ENCODE measurements around the gene SMAD6.
"Not testable (repeated sequence)": the region's sequence is repeated elsewhere in the genome, so short reads cannot be mapped to it uniquely, and the experiment has no call there.

Gene SMAD6

DNA sequence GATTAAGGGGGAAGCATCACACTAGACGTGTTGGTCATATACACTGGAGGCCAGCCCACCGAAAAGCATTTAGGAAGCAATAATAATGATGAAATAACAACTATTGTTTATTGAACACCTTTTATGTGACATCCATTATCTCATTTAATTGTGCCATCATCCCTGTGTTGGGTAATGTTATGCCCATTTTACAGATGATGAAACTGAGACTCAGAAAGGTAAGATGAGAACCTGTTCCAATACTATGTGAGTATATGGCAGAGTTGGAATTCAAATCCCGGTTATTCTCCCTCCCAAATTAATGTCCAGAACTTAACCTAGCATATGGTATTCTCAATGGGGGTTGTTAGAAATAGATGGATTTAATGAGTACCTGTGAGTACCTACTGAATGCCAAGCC is 99.2 kb downstream of the SMAD6 start:
- no peak for FAIRE-seq

DNA sequence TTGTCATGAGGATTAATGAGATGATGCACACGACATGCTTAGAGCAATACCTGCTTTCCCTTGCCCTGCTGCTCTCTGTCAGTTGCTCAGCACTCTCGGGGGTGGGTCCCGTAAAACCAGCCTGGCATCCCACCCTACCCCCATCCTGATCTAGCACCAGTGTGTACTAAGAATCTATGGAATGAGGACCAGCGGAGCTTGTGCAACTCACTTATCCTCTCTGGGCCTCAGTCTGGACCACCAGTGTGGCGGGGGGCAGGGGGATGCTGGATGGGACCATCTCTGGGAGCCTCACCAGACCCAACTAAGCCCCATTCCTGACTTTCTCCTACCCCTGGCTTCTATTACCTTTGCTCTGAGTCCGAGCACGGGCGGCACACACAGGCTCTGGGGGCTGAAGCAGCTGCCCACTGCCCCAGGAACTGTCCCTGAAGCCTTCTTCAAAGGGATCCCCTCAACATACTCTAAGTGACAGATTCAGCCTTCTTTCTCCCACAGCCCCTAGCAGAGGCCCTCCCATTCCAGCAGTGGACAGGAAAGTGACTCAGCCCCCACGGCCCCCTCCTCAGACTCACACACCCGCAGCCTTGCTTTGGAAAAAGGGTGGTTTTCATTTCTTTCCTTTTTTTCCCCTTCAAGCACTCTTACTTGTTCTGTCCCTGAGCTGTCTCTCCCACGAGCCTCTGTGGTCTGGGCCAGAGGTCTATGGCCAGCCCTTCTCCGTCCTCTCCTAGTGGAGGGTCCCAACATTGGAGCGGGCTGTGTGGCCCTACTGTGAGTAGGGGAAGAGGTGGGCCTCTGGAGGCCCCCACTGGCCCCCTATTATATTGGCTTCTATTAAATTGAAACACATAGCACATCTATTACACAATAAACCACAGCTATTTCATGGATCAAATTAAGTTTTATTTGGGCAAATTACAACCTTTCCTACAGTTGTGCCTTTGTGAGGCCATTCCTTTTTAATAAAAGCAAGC is 100.3 kb downstream of the SMAD6 start:
- peak; percentile 6 for FAIRE-seq

DNA sequence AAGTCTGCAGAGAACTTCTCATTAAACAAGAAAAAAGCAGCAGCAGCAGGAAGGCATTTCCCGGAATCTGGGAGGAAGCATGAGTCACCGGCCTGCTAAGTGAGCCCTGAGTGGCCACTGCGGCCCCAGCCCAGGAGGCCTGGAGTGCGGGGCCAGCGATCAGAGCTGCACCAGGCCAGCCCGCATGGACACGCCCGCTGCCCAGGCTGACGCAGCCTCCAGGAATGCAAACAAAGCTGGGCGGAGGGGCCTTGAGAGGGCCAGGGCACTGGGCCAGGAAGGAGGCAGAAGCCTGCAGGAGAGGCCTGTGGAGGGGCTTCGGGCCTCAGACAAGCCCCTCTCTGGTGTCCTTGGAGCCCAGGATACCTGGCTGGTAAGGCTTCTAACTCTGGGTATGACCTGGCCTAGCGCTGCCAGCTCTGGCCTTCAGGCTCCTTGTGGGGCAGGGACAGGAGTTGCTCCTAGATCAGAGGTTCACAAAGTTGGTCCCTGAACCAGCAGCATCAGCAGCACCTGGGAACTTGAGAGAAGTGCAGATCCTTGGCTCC is 101.2 kb downstream of the SMAD6 start:
- peak; percentile 89 for FAIRE-seq

DNA sequence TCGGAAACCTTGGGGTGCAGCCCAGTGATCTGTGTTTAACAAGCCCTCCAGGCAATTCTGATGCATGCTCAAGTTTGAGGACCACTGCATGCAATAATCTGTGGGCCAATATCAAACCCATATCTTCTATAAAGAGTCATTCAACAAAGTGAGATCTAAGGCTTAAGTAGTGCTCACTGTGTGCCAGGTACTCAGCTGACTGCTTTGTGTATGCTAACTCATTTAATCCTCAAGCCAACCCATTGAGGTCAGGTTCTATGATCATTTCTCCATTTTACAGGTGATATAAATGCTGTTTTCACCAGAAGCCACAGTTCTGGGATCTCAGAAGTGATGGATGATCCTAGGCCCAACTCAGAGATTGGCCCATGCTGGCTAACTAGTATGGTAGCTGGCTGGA is 101.7 kb downstream of the SMAD6 start:
- no peak for FAIRE-seq

DNA sequence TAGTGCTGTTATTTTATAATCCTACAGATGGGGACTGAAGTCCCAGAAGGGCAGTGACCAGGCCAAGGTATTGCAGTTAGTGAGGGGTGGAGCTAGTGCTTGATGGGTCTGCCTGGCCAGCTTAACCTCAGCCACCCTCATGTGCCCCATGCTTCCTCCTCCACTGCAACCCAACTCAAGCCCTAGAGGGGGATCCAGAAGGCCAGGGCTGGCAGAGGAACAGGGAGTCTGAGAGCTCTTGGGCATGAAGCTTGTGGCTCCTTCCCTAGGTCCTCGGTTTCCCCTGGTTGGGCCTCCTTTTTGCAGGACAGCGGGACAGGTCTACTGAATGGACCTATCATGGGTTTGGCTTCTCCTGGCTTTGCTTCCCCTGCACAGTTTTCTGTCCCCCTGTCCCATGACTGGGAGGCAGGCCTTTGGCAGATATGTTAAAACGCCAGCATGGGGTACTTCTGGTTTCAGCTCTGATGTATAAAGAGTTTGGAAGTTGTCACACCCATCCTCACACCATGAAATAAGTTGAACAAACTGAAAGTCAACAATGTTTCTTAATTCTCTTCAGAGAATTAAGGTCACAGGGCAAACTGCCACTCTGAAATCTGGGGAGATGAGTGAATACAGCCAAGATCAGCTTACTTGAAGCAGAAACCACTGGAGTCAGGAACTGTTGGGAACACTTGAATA is 103.3 kb downstream of the SMAD6 start:
- FAIRE-seq, result no peak

DNA sequence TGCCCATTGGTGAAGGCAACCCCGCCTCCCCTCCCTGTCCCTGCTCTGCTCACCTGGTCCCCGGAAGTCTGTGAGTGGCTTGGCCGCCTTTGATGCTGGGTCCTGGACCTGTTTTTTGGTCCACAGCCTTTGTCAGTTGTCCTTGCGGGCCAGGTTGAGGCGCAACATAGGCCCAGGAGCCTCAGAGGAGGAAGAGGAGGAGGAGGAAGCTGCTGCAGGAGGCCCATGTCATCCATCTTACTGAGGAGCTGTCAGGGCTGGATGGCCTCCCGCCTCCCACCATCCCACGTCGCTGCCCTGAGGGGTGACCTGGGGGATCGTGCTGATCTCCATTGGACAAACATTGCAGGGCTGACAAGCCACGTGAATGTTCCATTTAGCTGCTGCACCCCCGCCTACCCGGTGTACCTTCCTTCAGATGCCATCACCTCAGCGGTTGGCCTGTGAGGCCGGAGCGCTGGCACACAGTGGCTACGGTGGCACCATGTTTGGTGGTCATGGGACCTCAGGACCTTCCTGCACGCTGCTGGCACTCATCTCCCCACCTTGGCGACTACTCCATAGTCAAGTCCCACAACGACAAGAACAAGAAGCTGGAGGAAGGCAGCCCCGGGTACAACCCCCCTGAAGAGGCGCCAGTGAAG is 106.3 kb downstream of the SMAD6 start:
- no peak for FAIRE-seq

DNA sequence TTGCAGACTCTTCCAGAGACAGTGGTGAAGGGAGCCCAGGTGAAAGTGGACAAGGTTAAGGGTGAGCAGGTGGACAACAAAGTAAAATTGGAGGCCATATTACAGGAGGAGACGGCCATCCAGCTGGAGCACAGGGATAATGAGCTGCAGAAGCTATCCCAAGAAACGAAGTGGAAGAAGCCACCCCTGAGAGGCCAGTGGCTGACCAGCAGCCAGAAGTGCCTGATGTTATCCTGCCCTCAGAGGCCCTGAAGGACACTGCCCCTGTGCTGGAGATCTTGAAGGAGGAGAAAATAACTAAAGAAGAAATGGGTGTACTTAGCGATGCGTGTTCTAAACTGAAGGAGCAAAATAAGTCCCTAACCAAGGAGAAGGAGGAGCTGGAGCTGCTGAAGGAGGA is 107.6 kb downstream of the SMAD6 start:
- no peak for FAIRE-seq

DNA sequence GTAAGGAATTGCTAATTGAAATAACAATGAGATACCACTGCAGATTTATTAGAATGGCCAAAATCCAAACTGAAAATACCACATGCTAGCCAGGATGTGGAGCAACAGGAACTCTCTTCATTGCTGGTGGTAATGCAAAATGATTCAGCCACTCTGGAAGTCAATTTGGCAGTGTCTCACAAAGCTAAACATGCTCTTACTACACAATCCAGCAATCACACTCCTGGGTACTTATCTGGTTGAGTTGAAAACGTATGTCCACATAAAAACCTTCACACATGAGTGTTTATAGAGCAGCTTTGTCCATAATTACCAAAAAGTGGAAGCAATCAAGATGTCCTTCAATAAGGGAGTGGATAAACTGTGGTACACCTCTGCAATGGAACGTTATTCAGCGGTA is 113.3 kb downstream of the SMAD6 start:
- no peak for FAIRE-seq

DNA sequence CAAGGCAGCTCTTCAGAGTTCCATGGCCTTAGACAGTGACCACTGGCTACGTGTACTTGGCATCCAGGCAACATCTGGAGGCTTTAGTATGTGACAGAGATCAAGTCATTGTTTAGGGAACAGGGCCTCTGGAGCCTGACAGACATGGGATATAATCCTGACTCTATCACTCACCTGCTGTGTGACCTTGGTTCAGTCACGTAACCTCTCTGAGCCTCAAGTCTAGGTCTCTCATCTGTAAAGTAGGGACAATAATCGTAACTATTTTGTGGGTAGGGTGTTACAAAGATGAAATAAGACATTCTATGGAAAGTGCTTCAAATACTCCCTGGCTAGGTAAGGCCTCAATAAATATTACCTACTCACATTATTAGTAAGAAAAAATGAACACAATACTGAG is 114.2 kb downstream of the SMAD6 start:
- no peak for FAIRE-seq

DNA sequence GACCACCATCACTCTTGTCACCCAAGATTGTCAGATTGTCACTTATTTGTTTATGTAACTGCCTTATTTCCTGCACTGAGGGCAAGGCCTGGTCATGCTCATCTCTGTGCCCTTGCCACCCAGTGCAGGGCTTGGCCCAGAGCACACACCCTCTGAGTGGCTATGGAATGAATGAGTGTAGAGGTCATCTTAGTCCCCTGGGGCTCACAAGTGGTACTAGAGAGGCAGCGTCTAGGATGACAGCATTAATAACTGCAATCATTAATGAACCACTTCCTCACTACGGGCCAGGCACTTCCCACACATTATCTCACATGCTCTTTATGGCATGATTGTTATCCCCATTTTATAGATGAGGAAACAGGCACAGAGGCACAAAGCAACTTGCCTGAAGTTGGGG is 117.0 kb downstream of the SMAD6 start:
- FAIRE-seq, result no peak

DNA sequence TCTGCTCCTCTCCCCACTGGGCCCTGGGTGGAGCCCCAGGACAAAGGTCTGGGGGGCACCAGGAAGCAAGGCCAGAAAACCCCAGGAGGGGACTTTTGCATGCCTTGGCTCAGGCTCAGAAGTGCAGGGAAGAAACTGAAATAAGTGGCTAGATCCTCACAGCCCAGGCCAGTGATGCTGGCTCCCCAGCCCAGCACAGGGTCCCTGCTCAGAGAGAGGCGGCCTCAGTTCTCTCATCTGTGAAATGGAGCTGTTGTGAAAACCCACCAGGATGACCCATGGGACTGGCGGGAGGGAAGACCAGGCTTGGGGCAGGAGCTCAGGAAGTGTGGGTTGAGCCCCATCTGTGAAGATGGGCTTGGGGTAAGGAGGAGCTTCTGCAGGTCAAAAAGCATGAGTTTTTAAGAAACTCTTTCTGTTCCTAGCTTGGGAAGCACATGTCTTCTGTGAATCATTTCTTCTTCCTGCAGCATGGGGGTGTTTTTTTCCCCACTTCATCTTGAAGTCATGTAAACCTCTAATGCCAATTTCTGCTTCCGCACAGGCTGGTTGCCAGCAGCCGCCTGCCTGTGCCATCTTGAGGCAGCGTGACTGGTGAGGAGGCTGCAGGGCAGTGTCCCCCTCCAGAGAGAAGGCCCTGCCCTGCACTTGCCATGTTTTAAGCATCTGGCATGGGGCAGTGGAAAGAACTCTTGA is 118.6 kb downstream of the SMAD6 start:
- FAIRE-seq, result no peak

DNA sequence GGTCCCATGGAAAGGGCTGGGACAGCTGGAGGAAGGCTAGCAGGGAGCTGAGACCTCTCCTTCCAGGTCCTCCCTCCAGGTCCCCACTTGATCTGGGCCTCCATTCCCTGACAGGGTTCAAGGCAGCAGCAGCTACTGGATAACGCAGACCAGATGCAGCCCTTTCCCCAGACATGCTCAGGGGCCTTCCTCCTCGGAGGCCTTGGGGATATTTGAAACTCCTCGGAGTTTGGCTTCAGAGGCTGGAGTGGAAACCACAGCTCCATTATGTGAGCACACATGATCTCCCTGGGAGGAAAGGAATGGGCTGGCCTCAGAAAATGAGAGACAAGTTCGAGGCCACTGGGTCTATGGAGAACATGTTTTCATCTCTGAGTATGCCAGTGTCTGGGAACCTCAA is 119.3 kb downstream of the SMAD6 start:
- FAIRE-seq, result no peak

DNA sequence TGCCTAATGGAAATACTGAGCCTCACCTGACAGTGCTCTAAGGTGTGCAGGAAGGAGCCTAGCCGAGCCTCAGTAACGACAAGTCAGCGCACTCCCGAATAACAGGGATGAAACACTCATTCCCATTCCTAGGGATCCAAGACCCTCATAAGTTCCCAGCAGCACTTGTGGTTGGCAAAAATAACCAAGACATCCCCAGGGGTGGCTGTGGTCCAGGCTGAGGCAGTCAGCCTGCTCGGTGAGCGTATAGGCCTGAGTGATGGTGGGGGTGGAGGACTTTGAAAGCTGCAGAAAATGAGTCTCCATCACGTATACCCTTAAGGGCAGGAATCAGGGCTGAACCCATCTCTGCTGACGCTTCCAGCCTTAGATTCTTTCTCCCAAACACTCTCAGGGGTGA is 120.1 kb downstream of the SMAD6 start:
- no peak for FAIRE-seq

DNA sequence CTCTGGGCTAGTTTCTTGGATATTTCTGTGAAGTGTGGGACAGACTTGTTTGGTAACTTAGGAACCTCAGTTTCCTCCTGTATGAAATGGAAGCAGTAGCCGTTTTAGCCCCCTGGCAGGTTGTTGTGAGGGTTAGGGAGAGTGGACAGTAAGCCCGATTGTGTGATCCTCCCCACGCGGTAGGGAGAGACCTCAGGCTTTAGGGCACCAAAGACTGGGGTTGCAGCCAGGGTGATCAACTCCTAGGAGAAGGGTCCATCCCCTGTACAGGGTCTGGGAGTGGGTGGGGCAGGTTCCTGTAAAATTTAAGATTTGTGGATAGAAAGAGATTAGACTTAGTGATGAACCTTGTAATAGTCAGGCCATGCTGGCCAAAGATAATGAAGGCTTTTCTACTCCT is 120.5 kb downstream of the SMAD6 start:
- FAIRE-seq, result no peak

DNA sequence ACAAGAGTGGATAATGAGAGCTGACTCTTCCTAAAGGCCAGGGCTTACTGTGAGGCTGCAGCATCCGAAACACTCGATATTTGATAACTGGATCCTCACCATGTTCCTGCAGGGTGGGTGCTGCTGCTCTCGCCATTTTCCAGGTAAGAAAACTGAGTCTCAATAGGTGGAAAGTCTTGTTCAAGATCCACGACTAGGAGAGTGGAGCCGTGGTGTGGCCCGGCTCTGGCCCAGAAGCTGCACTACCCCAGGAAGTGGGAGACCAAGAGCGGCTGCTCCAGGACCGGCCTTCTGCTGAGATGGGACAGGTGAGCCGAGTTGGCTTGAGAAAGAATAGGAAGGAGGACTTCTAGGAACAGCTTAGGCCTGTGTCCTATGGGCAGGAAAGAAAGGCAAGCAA is 121.6 kb downstream of the SMAD6 start:
- no peak for FAIRE-seq

DNA sequence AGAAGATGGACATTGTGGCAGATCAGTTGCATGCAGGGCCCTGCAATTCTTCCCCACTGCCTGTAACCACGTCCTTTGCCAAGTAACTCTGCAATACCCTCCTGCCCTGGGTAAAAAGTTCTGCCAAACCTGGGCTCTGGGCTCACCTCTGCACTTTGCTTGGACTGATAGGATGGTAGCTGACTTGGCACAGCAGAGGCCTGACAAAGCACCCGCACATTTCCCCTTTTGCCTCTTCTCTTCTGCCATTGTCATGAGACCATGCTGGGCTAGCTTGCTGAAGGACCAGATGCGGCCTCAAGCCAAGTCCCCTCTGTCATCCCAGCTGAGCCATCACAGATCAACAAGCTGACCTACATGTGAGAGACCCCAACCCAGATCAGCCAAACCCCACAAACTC is 122.4 kb downstream of the SMAD6 start:
- FAIRE-seq, result no peak

DNA sequence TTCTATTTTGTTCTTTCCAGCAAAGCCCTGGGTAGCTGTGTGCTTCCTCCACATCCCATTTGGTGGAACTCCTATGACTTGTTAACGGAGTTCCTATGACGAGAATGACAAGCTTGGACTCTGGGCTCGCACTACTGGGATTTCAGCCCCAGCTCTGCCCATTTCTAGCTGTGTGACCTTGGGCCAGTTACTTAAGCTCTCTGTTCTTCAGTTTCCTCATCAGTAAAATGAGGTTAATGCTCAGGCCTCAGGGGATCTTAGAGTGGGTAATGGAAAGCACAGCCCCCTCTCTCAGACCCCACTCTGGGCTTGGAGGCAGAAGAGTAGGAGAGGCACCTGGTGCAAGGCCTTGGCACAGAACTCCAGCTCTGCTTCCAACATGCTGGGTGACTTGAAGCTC is 123.1 kb downstream of the SMAD6 start:
- no peak for FAIRE-seq

DNA sequence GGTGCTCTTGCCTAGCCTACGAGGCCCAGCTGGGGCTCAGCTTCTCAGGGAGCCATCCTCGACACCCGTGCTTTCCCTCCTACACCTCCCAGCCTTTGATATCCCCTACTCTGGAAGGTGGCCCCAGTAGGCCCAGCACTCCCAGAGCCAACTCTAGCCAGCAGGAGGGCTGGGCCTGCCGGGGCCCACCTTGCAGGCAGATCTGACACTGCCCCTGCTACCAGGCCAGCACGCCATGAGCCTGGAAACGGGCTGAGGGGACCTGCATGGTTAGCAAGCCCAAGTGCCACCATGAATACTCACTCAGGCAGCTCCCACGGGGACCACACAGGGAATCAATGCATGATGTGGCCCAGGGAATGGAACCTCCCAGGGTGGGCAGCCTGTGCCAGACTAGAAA is 123.7 kb downstream of the SMAD6 start:
- no peak for FAIRE-seq

DNA sequence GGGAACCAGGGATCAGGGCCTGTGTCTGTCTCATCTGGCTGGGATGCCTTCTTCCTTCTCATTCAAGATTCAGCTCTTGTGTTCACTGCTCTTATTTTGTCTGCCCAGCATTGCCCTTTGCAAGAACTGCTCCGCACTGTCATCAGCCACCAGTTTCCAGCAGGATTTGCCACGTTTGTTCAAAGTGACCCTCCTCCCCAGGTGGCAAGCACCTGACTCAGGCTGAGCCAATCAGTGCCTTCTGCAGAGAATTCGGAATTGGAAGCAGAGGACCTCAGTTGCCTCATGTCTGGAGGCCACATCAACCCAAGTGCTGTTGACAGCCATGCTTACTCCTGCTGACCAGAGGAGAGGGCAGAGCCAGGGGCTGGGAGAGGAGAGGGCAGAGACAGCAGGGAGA is 124.5 kb downstream of the SMAD6 start:
- no peak for FAIRE-seq

DNA sequence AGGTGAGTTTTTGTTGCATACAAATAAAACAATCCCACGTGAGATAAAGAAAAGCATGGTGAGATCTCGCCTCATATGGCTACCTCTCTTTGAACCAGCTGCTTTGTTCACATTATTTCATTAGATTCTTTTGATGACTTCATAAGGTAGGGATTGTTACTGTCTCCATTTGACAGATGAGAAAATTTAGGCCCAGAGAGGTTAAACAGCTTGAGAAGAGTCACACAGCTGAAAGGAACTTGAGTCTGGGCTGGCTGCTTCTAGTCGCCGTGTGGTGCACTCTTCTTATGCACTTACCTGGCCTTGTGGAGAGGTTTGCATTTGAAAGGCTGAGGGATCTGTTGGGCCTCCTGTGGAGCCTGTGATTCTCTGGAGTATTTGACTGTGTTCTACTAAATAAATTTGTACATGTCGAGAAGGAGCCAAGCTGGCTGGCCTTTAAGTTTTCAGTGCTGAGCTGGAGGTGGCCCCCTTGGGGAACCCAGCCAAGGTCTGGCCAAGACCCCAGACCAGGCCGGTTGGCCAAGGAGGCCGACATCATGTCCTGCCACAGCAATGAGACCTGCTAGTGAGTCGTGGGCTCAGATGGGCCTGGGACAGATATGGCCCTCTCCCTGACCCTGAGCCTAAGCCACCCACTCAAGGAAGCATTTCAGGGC is 125.1 kb downstream of the SMAD6 start:
- no peak for FAIRE-seq

DNA sequence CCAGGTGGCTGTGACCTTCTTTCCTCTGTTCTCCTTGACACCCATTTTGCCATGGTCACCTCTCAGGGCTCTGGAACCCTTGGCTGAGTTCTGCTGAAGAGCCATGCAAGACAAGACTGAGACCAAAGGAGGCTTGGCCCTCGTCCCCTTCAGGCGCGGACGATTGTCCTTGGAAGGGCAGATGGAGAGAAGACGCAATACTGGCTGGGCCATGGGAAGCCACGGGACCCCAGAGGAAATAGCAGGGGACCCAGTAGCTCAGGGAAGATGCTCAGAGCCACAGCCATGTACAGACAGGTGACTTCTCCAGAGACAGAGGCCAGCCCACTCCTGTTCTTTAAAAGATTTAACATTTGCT is 125.6 kb downstream of the SMAD6 start:
- FAIRE-seq, result no peak

DNA sequence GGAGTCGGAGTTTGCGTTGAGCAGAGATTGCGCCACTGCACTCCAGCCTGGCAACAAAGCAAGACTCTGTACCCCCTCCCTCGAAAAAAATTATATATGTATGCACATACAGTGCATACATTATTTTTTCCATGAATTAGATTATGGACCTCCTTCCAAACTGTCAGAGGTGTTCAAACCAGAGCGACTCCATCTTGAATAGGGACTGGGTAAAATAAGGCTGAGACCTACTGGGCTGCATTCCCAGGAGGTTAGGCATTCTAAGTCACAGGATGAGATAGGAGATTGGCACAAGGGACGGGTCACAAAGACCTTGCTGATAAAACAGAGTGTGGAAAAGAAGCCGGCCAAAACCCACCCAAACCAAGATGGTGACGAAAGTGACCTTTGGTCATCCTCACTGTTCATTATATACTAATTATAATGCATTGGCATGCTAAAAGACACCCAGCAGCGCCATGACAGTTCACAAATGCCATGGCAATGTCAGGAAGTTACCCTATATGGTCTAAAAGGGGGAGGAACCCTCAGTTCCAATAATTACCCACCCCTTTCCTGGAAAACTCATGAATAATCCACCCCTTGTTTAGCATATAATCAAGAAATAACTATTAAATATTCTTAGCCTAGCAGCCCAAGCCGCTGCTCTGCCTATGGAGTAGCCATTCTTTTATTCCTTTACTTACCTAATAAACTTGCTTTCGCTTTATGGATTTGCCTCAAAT is 126.9 kb downstream of the SMAD6 start:
- FAIRE-seq, result not testable (repeated sequence)
